K562 (cell line): ENCODE data around the gene FAM53A.

Experiments
- ARID3A ChIP-seq: IDR thresholded peaks from 2 replicates; pipeline ENCODE4 v1.6.1; 2012; ENCODE audit warnings: low read depth, low read length, improper control_type of control experiment, borderline replicate concordance
- CHD1 ChIP-seq: fragments of 200-600 bp; sonication (generic); IDR thresholded peaks from one replicate; pipeline ENCODE4 v1.6.1; 2012; ENCODE audit warnings: mild to moderate bottlenecking, moderate library complexity, low read length, inconsistent platforms
- CREB1 ChIP-seq, 2 experiments: sonication (generic) in 1 of 2; formaldehyde crosslinking in 1 of 2; IDR thresholded peaks; 2 replicates each; pipeline versions ENCODE4 v1.6.1 to v1.8.0; 2012 to 2022; ENCODE audit warnings: inconsistent platforms in 1 of 2, mild to moderate bottlenecking in 1 of 2, missing genetic modification reagents in 1 of 2, moderate library complexity in 1 of 2
- CTCF ChIP-seq, 3 experiments: IDR thresholded peaks in 2 of 3; conservative IDR thresholded peaks in 1 of 3; 2 replicates each; pipeline ENCODE4 v1.5.1; 2011 to 2012; ENCODE audit warnings: low read length in 3 of 3, mild to moderate bottlenecking in 3 of 3, control low read depth in 2 of 3, improper control_type of control experiment in 1 of 3, inconsistent platforms in 1 of 3, low read depth in 1 of 3, mixed read lengths in 1 of 3, moderate library complexity in 1 of 3; ENCODE audit not compliant: insufficient read depth in 2 of 3
- E2F6 ChIP-seq, 2 experiments: IDR thresholded peaks; 2 replicates each; pipeline ENCODE4 v1.6.1; 2011; ENCODE audit warnings: borderline replicate concordance in 1 of 2, control low read depth in 1 of 2, low read depth in 1 of 2, low read length in 1 of 2, mild to moderate bottlenecking in 1 of 2, mixed read lengths in 1 of 2, moderate library complexity in 1 of 2; ENCODE audit not compliant: insufficient read depth in 1 of 2, insufficient read length in 1 of 2, poor library complexity in 1 of 2, severe bottlenecking in 1 of 2; ENCODE audit errors: extremely low read depth in 1 of 2
- GABPA ChIP-seq: fragments of 200-800 bp; sonication (Bioruptor generic); conservative IDR thresholded peaks from 2 replicates; pipeline ENCODE4 v1.6.1; 2016; ENCODE audit warnings: low read depth, missing genetic modification characterization, missing compliant biosample characterization
- MTA3 ChIP-seq: fragments of 450-650 bp; formaldehyde crosslinking; IDR thresholded peaks from 2 replicates; pipeline ENCODE4 v1.6.1; 2017; ENCODE audit warnings: mild to moderate bottlenecking, borderline replicate concordance
- NFATC3 ChIP-seq: fragments of 450-650 bp; IDR thresholded peaks from 2 replicates; pipeline ENCODE4 v1.6.1; 2017; ENCODE audit warnings: mild to moderate bottlenecking
- TAL1 ChIP-seq: fragments of 450-650 bp; IDR thresholded peaks from 2 replicates; pipeline ENCODE4 v1.6.1; 2016; ENCODE audit warnings: mild to moderate bottlenecking
- ZNF232 ChIP-seq: sonication (generic); formaldehyde crosslinking; IDR thresholded peaks from 2 replicates; pipeline ENCODE4 v1.8.0; 2022; ENCODE audit warnings: mild to moderate bottlenecking, missing genetic modification reagents

- TF ChIP-seq CTCF (IDR thresholded peaks at IDR 0.05 in 2 of 3, conservative IDR thresholded peaks at IDR 0.05 in 1 of 3; ENCODE audit: insufficient read depth in 2 of 3, low read depth in 1 of 3, low read length in 3 of 3) (no peak), MTA3 (no peak), GABPA (tag) (no peak), ZNF232 (no peak), NFATC3 (no peak), CREB1 (IDR thresholded peaks at IDR 0.05) (no peak), CREB1 (CRISPR knock-in tag; IDR thresholded peaks at IDR 0.05) (no peak), ARID3A (no peak), TAL1 (no peak), E2F6 (IDR thresholded peaks at IDR 0.05; ENCODE audit: borderline replicate concordance in 1 of 2, extremely low read depth in 1 of 2, insufficient read depth in 1 of 2, insufficient read length in 1 of 2, low read depth in 1 of 2, low read length in 1 of 2, poor library complexity in 1 of 2, severe bottlenecking in 1 of 2) (no peak), CHD1 (no peak)
Measured at GRCh38 chr4:1616557-1616930, 67.6 kb downstream of the FAM53A start.
